Tongue (tissue), 2 donors: Measurements from ENCODE around the gene SEMA3A. TPM values are rescaled to one million over a fixed set of nuclear protein-coding genes. Genes with fewer than 3 reads are reported as not detected.
"Not testable (repeated sequence)": the region's sequence is repeated elsewhere in the genome, so short reads cannot be mapped to it uniquely, and the experiment has no call there.

Experiments used
- DNase-seq: peaks from one replicate; pipeline ENCODE4 v3.0.0-alpha.2; 2015
- total RNA-seq: library from RNA; depleted of rRNA; stranded (reverse); fragments of >200 nt; gene quantifications from one replicate; pipeline ENCODE4 v1.2.3, GENCODE V29; 2014

Gene SEMA3A
- total RNA-seq, 1 donor from 2014 or later, result 16.1 TPM

GRCh38 chr7:84060000-84060399 is 134.6 kb downstream of the SEMA3A start:
- no peak for DNase-seq

DNA sequence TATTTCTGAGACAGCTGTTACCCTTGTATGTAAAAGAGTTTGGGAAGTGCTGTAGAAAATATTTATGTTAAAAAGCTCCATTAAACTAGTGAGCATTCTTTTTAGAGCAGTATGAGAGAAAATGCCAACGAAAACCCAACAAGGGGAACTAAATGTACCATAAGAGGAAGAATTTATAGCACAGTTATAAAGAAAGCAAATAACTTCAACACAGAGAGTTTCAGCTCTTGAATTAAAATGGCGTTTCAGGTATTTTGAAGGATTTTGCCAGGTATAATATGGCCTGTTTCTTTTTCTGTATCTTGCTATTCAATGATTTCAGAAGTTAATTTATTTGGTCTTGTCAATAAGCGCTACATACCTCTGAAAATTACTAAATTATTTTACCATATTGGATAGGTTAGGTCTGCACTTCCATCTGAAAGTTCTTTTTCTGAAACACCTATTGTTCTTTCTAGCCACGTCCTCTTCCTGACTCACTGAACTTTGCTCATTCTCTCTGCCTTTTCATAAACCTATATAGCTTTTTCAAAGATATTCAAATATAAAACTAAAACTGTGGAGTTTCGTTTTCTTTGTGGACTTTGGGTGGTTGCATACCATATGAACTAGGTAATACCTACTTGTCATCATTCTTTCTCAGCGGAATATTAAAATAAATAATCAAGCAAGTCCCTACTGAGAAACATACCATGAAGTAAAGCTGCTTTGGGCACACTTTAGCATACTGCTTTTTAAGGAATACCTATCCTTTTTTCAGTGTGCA is 136.1 kb downstream of the SEMA3A start:
- DNase-seq, result no peak

- DNase-seq, result no peak
Observed at GRCh38 chr7:84057576-84057975, 137.0 kb downstream of the SEMA3A start.

DNA sequence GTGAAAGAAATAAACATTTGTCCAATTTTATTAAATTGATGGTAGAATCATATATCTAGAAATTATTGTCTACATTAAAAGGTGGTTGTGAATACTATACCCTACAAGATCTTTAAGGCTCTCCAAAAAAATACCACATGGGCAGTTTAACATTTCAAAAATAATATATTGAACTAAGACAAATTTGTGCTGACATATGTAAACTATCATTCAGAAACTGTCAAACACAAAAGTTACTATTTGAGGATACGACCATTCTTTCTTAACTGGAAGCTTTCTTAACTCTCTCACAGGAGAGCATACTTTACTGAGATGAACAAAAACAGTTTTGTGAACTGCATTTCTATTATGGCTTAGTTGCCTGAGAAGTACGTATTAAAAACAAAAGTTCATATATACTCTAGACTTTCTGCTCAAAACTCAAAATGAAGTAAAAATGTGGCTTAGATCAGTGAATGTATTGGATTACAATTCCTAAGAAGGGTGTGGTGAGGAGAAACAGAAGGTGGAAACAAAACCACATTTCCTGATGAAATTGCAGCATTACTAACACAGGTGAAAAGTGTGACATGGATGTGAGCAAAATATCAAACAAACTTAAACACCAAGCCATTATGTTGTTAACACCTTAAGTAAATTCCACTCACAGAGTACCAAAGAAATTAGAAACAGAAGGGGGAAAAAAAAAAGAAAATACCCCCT is 138.5 kb downstream of the SEMA3A start:
- no peak for DNase-seq

DNA sequence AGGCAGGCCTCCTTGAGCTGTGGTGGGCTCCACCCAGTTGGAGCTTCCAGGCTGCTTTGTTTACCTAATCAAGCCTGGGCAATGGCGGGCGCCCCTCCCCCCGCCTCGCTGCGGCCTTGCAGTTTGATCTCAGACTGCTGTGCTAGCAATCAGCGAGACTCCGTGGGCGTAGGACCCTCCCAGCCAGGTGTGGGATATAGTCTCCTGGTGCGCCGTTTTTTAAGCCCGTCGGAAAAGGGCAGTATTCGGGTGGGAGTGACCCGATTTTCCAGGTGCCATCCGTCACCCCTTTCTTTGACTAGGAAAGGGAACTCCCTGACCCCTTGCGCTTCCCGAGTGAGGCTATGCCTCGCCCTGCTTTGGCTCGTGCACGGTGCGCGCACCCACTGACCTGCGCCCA is 139.4 kb downstream of the SEMA3A start:
- DNase-seq, result not testable (repeated sequence)

DNA sequence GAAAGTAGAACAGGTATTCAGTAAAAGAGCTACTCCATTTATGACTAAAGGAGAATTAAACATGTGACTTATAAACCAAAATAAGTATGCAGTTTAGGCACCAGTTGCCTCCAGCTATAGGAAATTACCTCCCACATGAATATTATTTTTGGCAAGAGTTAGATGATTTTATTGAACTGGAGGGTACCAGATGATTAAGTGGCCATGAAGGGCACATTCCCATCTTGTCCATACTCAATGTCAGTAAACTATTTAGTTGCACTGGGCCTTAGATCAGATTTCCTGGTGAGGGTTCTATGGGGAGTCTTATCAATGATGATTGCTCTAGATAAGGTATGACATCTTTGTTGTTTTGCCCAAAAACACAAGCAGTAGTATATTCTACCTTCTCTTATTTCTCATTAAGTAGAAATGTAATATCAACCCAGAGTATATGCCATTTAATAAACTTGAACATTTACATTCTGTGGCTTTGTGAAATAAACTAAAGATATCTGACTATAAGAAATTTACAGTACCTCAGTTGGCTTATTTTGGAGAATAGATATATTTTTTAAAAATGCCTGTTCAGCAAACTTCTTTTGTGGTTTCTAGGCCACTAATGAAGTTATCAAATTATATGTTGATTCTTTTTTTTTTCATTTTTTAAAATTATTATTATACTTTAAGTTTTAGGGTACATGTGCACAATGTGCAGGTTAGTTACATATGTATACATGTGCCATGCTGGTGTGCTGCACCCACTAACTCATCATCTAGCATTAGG is 145.3 kb downstream of the SEMA3A start:
- no peak for DNase-seq

DNA sequence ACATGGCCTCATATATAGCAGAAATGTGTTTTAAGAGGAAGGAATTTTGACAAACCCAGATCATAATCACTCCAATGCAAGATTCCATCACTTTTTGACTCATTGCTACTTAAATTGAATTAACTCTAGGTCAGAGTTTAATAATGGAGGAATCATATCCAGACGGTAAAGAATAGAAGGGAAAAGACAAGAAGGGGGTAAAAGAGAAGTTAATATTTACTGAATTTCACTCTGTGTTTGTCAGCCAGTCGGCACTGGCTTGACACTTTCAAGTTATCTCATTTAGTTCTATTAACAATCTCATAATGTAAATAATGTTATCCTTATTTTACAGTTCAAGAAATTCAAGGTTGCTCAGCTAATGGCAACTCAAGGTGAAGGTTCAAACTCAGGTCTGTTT is 147.5 kb downstream of the SEMA3A start:
- DNase-seq, result no peak

GRCh38 chr7:84044834-84045233 is 149.8 kb downstream of the SEMA3A start:
- no peak for DNase-seq

DNA sequence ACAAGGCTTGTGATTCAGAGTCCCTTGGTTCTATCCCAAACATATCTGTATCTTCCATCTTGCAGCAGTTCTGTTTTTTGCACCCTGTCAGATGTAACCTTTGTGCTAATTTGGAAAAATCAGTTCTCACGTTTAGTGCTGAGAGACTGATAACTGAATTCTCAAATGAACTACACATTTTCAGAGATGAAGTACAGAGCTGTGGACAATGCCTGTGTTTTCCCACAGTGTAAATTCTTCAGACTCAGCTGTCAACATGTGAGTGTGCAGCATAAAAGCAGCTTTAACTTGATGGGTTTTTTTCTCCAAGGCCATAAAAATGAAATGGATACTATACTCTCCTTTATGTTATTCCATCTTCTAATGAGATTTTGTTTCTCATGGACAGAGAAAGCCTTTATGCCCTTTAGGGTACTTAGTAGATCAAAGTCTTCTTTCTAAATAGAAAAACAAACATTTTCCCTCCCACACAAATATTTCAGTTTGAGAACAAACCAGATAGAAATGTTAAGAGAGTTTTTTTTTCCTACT is 150.9 kb downstream of the SEMA3A start:
- DNase-seq, result no peak

DNA sequence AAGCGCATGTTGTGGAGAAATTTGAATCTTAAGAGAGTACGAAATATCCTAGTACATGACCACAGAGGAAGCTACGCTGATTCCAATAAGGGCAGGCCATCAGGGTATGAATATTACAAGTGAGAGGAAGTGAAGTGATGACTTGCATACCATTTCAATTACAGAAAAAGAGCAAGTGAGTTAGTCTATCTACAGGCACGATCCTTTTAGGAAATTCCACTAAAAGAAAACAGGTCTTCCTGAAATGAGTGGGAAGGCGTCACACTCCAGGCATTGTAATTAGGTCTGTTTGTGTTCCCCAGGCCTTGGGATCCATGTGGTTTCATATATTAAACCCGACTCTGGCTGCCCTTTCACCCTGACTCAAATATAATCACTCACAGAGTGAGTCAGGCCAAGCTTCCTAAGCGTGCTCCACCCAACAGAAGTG is 152.5 kb downstream of the SEMA3A start:
- no peak for DNase-seq

- no peak for DNase-seq
Observed at GRCh38 chr7:84041649-84042048, 152.9 kb downstream of the SEMA3A start.

GRCh38 chr7:84040355-84040754 is 154.2 kb downstream of the SEMA3A start:
- DNase-seq, result no peak

DNA sequence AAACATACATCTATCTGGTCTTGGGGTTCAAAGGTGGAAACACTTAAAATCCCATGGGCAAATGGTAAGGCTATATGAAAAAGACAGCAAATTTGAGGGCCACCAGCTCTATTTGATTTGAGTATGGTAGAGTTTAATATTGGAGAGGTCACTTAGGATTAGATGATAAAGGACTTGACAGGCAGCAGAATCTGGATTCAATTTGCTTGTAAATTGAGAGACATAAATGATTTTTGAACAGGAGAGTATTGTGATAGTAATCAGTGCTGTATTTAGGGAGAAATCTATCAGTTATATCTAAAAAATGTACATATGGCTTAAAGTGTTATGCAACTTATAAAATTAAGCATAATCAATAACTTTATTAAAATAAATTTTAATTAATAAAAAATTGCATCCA is 155.2 kb downstream of the SEMA3A start:
- no peak for DNase-seq

DNA sequence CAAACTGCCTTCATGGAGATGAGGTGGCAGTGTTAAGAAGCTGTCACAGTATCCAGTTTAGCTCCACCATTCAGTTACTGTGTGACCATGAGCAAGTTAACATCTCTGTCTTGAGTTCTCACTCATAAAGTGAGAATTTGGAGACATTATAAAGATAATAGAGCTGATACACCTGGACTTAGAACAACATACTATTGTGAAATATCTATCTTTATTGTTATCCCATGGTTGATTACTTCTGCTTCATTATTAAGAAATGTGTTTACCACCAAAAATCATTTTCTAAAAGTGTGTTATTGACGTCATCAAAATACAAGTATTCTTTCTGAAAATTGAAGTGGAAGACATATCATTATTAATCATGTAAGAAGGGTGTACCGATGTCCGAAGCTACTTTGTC is 166.9 kb downstream of the SEMA3A start:
- DNase-seq, result no peak

GRCh38 chr7:84025332-84025927 is 169.2 kb downstream of the SEMA3A start:
- peak; percentile 79 for DNase-seq

DNA sequence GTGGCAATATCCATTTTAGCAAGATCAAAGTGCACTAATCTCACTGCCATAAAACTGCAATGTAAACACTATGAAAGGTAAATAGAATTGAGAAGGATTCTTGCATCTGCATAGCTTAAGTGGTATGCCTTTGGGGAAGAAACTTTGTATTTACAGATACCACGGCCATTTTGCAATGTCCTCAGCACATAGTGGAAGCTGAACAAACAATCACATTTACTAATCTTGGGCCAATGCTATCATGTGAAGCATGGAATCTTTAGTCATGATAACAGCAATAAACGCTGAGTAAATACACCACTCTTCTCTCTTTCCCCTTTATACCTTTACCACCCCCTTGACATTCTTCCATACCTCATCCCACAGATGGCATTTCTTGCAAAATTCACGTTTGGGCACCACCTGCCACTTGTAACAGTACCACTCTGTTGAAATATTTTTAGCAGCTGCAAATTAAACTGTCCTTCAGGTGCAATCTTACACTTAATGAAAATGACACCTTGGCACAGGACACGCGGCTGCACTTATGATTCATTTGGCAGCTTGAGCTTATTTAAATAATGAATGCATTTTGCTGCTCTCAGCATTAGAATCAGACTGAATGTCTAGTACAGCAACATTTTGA is 171.8 kb downstream of the SEMA3A start:
- peak; percentile 19 for DNase-seq

- no peak for DNase-seq
Observed at GRCh38 chr7:84022009-84022408, 172.6 kb downstream of the SEMA3A start.

- no peak for DNase-seq
Observed at GRCh38 chr7:84021292-84021908, 173.2 kb downstream of the SEMA3A start.

DNA sequence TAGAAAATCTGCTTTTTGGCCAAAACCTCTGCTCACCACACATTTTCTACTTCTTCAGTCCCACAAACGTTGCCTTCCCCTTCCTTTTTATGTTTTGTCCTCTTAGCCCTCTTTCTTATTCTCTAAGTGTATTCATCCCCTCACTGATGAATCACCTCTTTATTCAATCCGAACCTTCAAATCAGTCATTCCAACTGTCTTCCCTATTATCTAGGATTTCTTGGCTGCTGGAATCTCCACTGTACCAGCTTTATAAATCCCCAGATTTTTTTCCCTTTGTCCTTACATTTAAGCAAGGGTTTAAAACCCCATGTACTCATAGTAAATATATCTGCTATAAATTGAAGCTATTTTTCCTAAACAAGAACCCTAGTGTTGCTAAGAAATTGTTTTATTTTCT is 176.9 kb downstream of the SEMA3A start:
- DNase-seq, result no peak

DNA sequence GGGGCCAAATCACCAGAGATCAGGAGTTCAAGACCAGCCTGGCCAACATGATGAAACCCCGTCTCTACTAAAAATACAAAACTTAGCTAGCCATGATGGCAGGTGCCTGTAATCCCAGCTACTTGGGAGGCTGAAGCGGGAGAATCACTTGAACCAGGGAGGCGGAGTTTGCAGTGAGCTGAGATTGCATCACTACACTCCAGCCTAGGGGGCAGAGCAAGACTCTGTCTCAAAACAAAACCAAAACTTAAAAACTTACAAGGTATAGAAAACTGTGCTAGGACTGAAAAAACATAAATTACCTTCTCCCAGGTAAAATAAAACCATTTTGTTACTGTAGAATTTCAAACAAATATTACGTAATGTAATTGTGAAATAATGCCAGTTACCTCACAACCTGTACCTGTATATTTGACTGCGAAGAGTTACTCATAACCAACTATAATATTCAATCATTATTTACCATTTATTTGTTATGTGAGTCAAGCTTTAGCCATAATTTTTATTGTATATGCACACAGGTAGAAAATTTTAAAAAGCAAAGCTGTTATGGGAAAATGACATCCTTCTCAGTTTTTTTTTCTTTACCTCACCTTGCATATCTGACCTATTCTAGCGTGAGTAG is 180.9 kb downstream of the SEMA3A start:
- DNase-seq, result no peak

DNA sequence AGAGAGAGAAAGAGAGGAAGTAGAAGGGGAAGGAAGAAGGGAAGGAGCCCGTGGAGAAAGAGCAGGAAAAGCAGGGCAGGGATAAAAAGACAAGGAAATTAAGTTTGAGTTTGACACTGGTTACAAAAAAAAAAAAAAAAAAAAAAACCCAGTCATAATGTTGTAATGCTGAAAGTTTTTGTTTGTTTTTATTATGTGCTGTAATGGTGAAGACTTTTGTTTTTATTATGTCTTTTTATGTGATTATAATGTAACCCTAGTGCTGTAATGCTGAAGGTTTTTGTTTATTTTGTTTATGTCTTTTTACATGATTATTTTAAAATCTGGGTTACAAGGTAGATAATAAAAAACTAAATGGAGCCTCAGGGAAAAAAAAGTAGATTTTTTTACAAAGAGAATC is 184.8 kb downstream of the SEMA3A start:
- DNase-seq, result no peak
